H9 (cell line): ENCODE results near the gene DHH. TPM values are rescaled to one million over a fixed set of nuclear protein-coding genes. Genes with fewer than 3 reads are reported as not detected.

Experiments used
- DNase-seq: peaks from one replicate; pipeline ENCODE4 v3.0.0-alpha.2; 2017
- H2AFZ ChIP-seq: one replicate; pipeline ENCODE4 v1.6.1; 2013; ENCODE audit warnings: mild to moderate bottlenecking, low read length, control low read depth, moderate library complexity
- H2AK5ac ChIP-seq: 2 replicates; pipeline ENCODE4 v1.6.1; 2013; ENCODE audit warnings: low read length, control low read depth, mixed read lengths; ENCODE audit not compliant: insufficient read length
- H2BK120ac ChIP-seq: one replicate; pipeline ENCODE4 v1.6.1; 2013; ENCODE audit warnings: low read depth, mild to moderate bottlenecking, low read length, control low read depth, inconsistent platforms; ENCODE audit not compliant: poor library complexity, severe bottlenecking
- H2BK12ac ChIP-seq: 2 replicates; pipeline ENCODE4 v1.6.1; 2013; ENCODE audit warnings: low read length, control low read depth, mixed read lengths, low read depth; ENCODE audit not compliant: insufficient read length
- H2BK15ac ChIP-seq: 2 replicates; pipeline ENCODE4 v1.6.1; 2013; ENCODE audit warnings: low read depth, low read length, control low read depth
- H2BK20ac ChIP-seq: one replicate; pipeline ENCODE4 v1.6.1; 2013; ENCODE audit warnings: low read depth, mild to moderate bottlenecking, low read length, control low read depth, inconsistent platforms; ENCODE audit not compliant: poor library complexity, severe bottlenecking
- H2BK5ac ChIP-seq: 2 replicates; pipeline ENCODE4 v1.6.1; 2013; ENCODE audit warnings: low read length, control low read depth, mixed read lengths; ENCODE audit not compliant: insufficient read length
- H3K14ac ChIP-seq: 2 replicates; pipeline ENCODE4 v1.6.1; 2013; ENCODE audit warnings: low read length, control low read depth; ENCODE audit not compliant: insufficient read depth
- H3K18ac ChIP-seq: 2 replicates; pipeline ENCODE4 v1.6.1; 2013; ENCODE audit warnings: low read depth, mild to moderate bottlenecking, mixed read lengths, low read length, control low read depth; ENCODE audit not compliant: insufficient read length
- H3K23ac ChIP-seq: 2 replicates; pipeline ENCODE4 v1.6.1; 2013; ENCODE audit warnings: low read length, control low read depth, mixed read lengths, low read depth; ENCODE audit not compliant: insufficient read length
- H3K23me2 ChIP-seq: 2 replicates; pipeline ENCODE4 v1.6.1; 2013; ENCODE audit warnings: low read depth, mild to moderate bottlenecking, mixed read lengths, low read length, control low read depth; ENCODE audit not compliant: insufficient read length, poor library complexity, severe bottlenecking
- H3K27ac ChIP-seq: 2 replicates; pipeline ENCODE4 v1.5.1; 2013; ENCODE audit warnings: low read length, control low read depth, mixed read lengths, low read depth; ENCODE audit not compliant: insufficient read length
- H3K27me3 ChIP-seq: 2 replicates; pipeline ENCODE4 v1.6.1; 2013; ENCODE audit warnings: low read length, control low read depth, inconsistent platforms; ENCODE audit not compliant: insufficient read depth
- H3K4ac ChIP-seq: 2 replicates; pipeline ENCODE4 v1.6.1; 2013; ENCODE audit warnings: low read depth, mild to moderate bottlenecking, control low read depth, inconsistent platforms, low read length, moderate library complexity
- H3K4me1 ChIP-seq: 2 replicates; pipeline ENCODE4 v1.6.1; 2013; ENCODE audit warnings: low read length, control low read depth, inconsistent platforms; ENCODE audit not compliant: insufficient read depth
- H3K4me2 ChIP-seq: 2 replicates; pipeline ENCODE4 v1.6.1; 2013; ENCODE audit warnings: low read length, control low read depth, mixed read lengths; ENCODE audit not compliant: insufficient read length, insufficient read depth
- H3K56ac ChIP-seq: 2 replicates; pipeline ENCODE4 v1.6.1; 2013; ENCODE audit warnings: low read depth, mild to moderate bottlenecking, mixed read lengths, low read length, control low read depth; ENCODE audit not compliant: insufficient read length
- H3K79me1 ChIP-seq: 2 replicates; pipeline ENCODE4 v1.6.1; 2013; ENCODE audit warnings: low read depth, mild to moderate bottlenecking, moderate library complexity, low read length, control low read depth, inconsistent platforms; ENCODE audit not compliant: insufficient read depth, poor library complexity, severe bottlenecking
- H3K79me2 ChIP-seq: 2 replicates; pipeline ENCODE4 v1.6.1; 2013; ENCODE audit warnings: low read length, control low read depth, inconsistent platforms; ENCODE audit not compliant: insufficient read depth
- H3K9ac ChIP-seq: 2 replicates; pipeline ENCODE4 v1.6.1; 2013; ENCODE audit warnings: low read length, control low read depth, mixed read lengths; ENCODE audit not compliant: insufficient read length; ENCODE audit errors: extremely low read depth
- H3K9me3 ChIP-seq: one replicate; pipeline ENCODE4 v1.6.1; 2013; ENCODE audit warnings: low read depth, low read length, inconsistent platforms; ENCODE audit not compliant: control insufficient read depth
- H3T11ph ChIP-seq: one replicate; pipeline ENCODE4 v1.6.1; 2013; ENCODE audit warnings: mild to moderate bottlenecking, low read length, control low read depth, inconsistent platforms
- H4K20me1 ChIP-seq: one replicate; pipeline ENCODE4 v1.6.1; 2013; ENCODE audit not compliant: control insufficient read depth, insufficient read length, insufficient read depth
- H4K5ac ChIP-seq: 2 replicates; pipeline ENCODE4 v1.6.1; 2013; ENCODE audit warnings: low read depth, mild to moderate bottlenecking, mixed read lengths, low read length, control low read depth; ENCODE audit not compliant: insufficient read length
- H4K8ac ChIP-seq: replicated peaks from 2 replicates; pipeline ENCODE4 v1.6.1; 2013; ENCODE audit warnings: low read length, control low read depth, mixed read lengths, low read depth; ENCODE audit not compliant: insufficient read length
- H4K91ac ChIP-seq: 2 replicates; pipeline ENCODE4 v1.6.1; 2013; ENCODE audit warnings: low read depth, mild to moderate bottlenecking, moderate library complexity, mixed read lengths, low read length, control low read depth; ENCODE audit not compliant: insufficient read length
- H3K27ac Mint-ChIP-seq, 3 experiments: 2 replicates in 2 of 3; 3 replicates in 1 of 3; pipeline ENCODE4 v1.8.0; 2020 to 2021; ENCODE audit warnings: mixed read lengths in 3 of 3, mild to moderate bottlenecking in 1 of 3, moderate library complexity in 1 of 3
- H3K27me3 Mint-ChIP-seq: 2 replicates; pipeline ENCODE4 v1.8.0; 2021; ENCODE audit warnings: low read depth, mild to moderate bottlenecking, moderate library complexity, mixed read lengths
- H3K36me3 Mint-ChIP-seq, 3 experiments: 2 replicates in 2 of 3; 3 replicates in 1 of 3; pipeline ENCODE4 v1.8.0; 2020 to 2021; ENCODE audit warnings: low read depth in 3 of 3, mixed read lengths in 3 of 3; ENCODE audit not compliant: insufficient read depth in 1 of 3
- H3K4me1 Mint-ChIP-seq, 2 experiments: 2 replicates each; pipeline ENCODE4 v1.8.0; 2020; ENCODE audit warnings: mixed read lengths in 2 of 2
- H3K4me3 Mint-ChIP-seq, 2 experiments: 2 replicates in 1 of 2; 3 replicates in 1 of 2; pipeline ENCODE4 v1.8.0; 2020 to 2021; ENCODE audit warnings: mild to moderate bottlenecking in 2 of 2, mixed read lengths in 2 of 2, moderate library complexity in 1 of 2
- H3K9me3 Mint-ChIP-seq, 2 experiments: 2 replicates in 1 of 2; 3 replicates in 1 of 2; pipeline ENCODE4 v1.8.0; 2020; ENCODE audit warnings: mild to moderate bottlenecking in 2 of 2, mixed read lengths in 2 of 2, moderate library complexity in 1 of 2
- WGBS: extraction: QIAGEN DNeasy Blood & Tissue Kit; methylation state at CpG from one replicate; pipeline ENCODE4 v1.1.7; 2013; ENCODE audit warnings: missing lambda C conversion rate, low lambda C conversion rate, mixed read lengths; ENCODE audit not compliant: insufficient read length; ENCODE audit errors: extremely low coverage; 5-methylcytosine and 5-hydroxymethylcytosine counted together
- total RNA-seq: library from RNA; stranded (reverse); gene quantifications from 2 replicates; pipeline ENCODE4 v1.2.1, GENCODE V29; 2021
- TF ChIP-seq, protein P1 (sequence below): fragments of 200-600 bp; sonication (generic); conservative IDR thresholded peaks from 3 replicates; pipeline ENCODE4 v1.8.0; 2021; ENCODE audit warnings: antibody characterized with exemption, mild to moderate bottlenecking

Gene DHH
- total RNA-seq, 1 experiment from 2014 or later, result 0.20 TPM

DNA sequence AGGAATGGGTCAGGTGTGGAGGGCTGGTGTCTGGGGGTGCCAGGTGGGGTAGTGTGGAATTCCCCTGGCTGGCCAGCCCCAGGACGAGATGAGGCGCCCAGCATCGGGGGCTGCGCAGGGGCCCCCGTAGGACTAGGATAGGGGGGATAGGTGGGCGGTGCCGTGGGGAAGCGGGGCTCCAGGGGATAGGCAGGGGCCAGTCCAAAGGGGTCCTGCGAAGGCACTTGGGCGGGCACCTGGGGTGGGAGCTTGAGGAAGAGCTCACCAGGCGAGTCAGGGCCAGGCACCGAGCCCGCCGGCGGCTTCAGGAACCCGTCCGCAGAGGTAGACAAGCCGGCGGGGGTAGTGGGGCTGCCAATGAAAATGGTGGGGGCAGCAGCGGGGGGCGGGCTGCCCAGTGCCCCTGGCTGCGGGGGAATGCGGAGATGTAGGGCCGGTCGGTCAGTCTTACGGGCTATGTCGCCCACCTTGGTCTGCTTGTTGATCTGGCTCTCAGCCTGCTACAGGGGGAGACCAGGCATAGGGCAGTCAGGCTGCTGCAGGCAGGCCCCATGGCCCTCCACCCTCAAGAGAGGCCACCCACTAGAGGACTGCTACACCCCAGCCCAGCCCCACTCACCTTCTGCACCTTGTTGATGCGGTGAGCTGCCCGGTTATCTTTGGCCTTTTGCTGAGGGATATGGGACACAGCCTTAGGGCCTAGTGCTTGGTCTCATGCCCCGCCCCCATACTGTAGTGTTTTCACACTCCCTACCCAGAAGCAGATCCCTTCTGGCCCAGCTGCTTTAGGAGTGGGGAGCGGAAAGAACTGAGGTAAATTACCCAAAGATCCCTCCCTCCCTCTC lies 53.3 kb downstream of the DHH start:
- Histone ChIP-seq H2BK5ac (no peak overlapping the region), H4K91ac (no peak overlapping the region)
- no peak overlapping the region for H3K4me3 Mint-ChIP-seq

More for the DNA sequence above, 53.3 kb downstream of the DHH start:
- no peak overlapping the region for H3K18ac ChIP-seq
- no peak overlapping the region; the same call in 1 of the 2 replicates for H3K14ac ChIP-seq
- H3K56ac ChIP-seq, result no peak overlapping the region
- H4K5ac ChIP-seq, result no peak overlapping the region
- no peaks in the 10 kb centered on the region for H3K9me3 Mint-ChIP-seq
- H2BK15ac ChIP-seq, result no peak overlapping the region
- H2AK5ac ChIP-seq, result no peak overlapping the region
- H4K8ac ChIP-seq, result no peak overlapping the region
- H3K27ac Mint-ChIP-seq, result no peak overlapping the region
- H2AFZ ChIP-seq, result no peak overlapping the region
- no CpG with 5 or more reads among the region's 31 CpGs for WGBS
- no peaks in the 10 kb centered on the region for H3K4me1 Mint-ChIP-seq
- H3K9me3 ChIP-seq, result no peaks in the 10 kb centered on the region
- H3K9ac ChIP-seq, result no peak overlapping the region
- H3K23me2 ChIP-seq, result no peaks in the 10 kb centered on the region
- no peak overlapping the region for H2BK12ac ChIP-seq
- peaks cover 60 to 98% (median 90%) of the 10 kb centered on the region in 3 experiments for H3K36me3 Mint-ChIP-seq
- no peak overlapping the region for H2BK20ac ChIP-seq
- H3K27ac ChIP-seq, result no peak overlapping the region
- H3K4ac ChIP-seq, result no peak overlapping the region
- TF ChIP-seq, protein P1, sequence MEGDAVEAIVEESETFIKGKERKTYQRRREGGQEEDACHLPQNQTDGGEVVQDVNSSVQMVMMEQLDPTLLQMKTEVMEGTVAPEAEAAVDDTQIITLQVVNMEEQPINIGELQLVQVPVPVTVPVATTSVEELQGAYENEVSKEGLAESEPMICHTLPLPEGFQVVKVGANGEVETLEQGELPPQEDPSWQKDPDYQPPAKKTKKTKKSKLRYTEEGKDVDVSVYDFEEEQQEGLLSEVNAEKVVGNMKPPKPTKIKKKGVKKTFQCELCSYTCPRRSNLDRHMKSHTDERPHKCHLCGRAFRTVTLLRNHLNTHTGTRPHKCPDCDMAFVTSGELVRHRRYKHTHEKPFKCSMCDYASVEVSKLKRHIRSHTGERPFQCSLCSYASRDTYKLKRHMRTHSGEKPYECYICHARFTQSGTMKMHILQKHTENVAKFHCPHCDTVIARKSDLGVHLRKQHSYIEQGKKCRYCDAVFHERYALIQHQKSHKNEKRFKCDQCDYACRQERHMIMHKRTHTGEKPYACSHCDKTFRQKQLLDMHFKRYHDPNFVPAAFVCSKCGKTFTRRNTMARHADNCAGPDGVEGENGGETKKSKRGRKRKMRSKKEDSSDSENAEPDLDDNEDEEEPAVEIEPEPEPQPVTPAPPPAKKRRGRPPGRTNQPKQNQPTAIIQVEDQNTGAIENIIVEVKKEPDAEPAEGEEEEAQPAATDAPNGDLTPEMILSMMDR, result no peak
- H4K20me1 ChIP-seq, result no peaks in the 10 kb centered on the region
- no peaks in the 10 kb centered on the region for H3K27me3 Mint-ChIP-seq
- no peaks in the 10 kb centered on the region for H3K79me2 ChIP-seq
- no peaks in the 10 kb centered on the region for H3K79me1 ChIP-seq
- H3K23ac ChIP-seq, result no peak overlapping the region
- no peak overlapping the region for H3K4me2 ChIP-seq
- DNase-seq, result no peak
- no peaks in the 10 kb centered on the region for H3K27me3 ChIP-seq
- no peak overlapping the region for H2BK120ac ChIP-seq
- no peak overlapping the region for H3T11ph ChIP-seq
- H3K4me1 ChIP-seq, result no peaks in the 10 kb centered on the region
